Esophagus muscularis mucosa (tissue), 4 donors: ENCODE data around the gene ADGRG1. TPM values are rescaled to one million over a fixed set of nuclear protein-coding genes. Genes with fewer than 3 reads are reported as not detected.

Experiments
- DNase-seq: peaks from one replicate; pipeline ENCODE4 v3.0.0-alpha.2; 2017; ENCODE audit errors: extremely low spot score
- H3K27ac ChIP-seq, 4 donors: fragments of 200-600 bp; sonication (generic); replicated peaks in 1 of 4; 1 replicate in 3 of 4; 2 replicates in 1 of 4; pipeline ENCODE4 v1.5.1; 2016 to 2019; ENCODE audit warnings: mild to moderate bottlenecking in 1 of 4
- H3K27me3 ChIP-seq, 4 donors: fragments of 200-600 bp; sonication (generic); one replicate each; pipeline versions ENCODE4 v1.5.1 to v1.6.0; 2016 to 2019
- H3K36me3 ChIP-seq, 4 donors: fragments of 200-600 bp; sonication (generic); one replicate each; pipeline ENCODE4 v1.5.1; 2016 to 2019
- H3K4me1 ChIP-seq, 4 donors: fragments of 200-600 bp; sonication (generic); one replicate each; pipeline ENCODE4 v1.5.1; 2016 to 2019
- H3K4me3 ChIP-seq, 4 donors: fragments of 200-600 bp; sonication (generic); 1 replicate in 2 of 4; 2 replicates in 2 of 4; pipeline ENCODE4 v1.5.1; 2016 to 2019; ENCODE audit warnings: mild to moderate bottlenecking in 4 of 4, moderate library complexity in 1 of 4
- H3K9me3 ChIP-seq, 4 donors: fragments of 200-600 bp; sonication (generic); 1 replicate in 3 of 4; 2 replicates in 1 of 4; pipeline ENCODE4 v1.5.1; 2016 to 2019
- EP300 ChIP-seq: sonication (generic); formaldehyde crosslinking; IDR thresholded peaks from one replicate; pipeline ENCODE4 v1.6.1; 2017; ENCODE audit warnings: antibody characterized with exemption
- POLR2A ChIP-seq: fragments of 450-650 bp; IDR thresholded peaks from one replicate; pipeline ENCODE4 v1.6.1; 2017; ENCODE audit warnings: antibody characterized with exemption, moderate library complexity, mild to moderate bottlenecking, low read depth
- POLR2AphosphoS5 ChIP-seq, 2 donors: sonication (generic); formaldehyde crosslinking; IDR thresholded peaks; one replicate each; pipeline ENCODE4 v1.6.1; 2017; ENCODE audit warnings: antibody characterized with exemption in 2 of 2
- WGBS: methylation state at CpG from one replicate; pipeline ENCODE4 v1.1.5; 2018; 5-methylcytosine and 5-hydroxymethylcytosine counted together
- intact Hi-C: fragments of 100-400 bp; cut with DNase I; formaldehyde crosslinking; loops from one replicate; pipeline ENCODE4 v1.15.1; 2023
- total RNA-seq, 4 donors: library from RNA; depleted of rRNA; stranded (reverse); fragments of >200 nt; gene quantifications; one replicate each; pipeline versions ENCODE4 v1.1.0 to v1.2.1, GENCODE V29; 2016
- TF ChIP-seq, protein P1 (sequence below), 3 experiments: fragments of 200-600 bp in 2 of 3; fragments of 450-650 bp in 1 of 3; sonication (generic) in 2 of 3; IDR thresholded peaks; one replicate each; pipeline ENCODE4 v1.5.1; 2017 to 2019; ENCODE audit warnings: antibody characterized with exemption in 3 of 3, mild to moderate bottlenecking in 2 of 3, moderate library complexity in 1 of 3

Gene ADGRG1
- total RNA-seq, 4 donors from 2014 or later = 17.4 to 21.4 (median 19.1) TPM

DNA sequence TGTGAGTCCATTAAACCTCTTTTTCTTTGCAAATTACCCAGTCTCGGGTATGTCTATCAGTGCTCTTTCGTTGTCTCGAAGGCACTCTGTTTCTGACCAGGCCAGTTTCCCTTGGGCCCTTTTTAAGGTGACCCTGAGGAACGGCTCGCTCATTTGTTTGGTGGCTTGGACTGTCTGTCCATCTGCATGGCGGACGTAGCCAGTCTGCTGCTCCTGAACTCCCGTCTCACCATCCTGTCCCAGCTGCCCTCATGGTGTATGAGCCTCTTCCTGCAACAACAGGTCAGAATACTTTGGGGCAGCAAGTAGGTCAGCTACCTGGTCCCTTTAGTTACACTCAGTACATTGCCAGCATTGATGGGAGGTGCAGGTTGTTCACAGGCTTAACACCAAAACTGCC lies 85.2 kb downstream of the ADGRG1 start:
- Histone ChIP-seq H3K27ac (no peak overlapping the region), H3K4me3 (no peak overlapping the region), H3K36me3 (no peaks in the 10 kb centered on the region), H3K4me1 (no peaks in the 10 kb centered on the region), H3K27me3 (peaks cover 0 to 10% (median 0%) of the 10 kb centered on the region in 4 donors), H3K9me3 (no peaks in the 10 kb centered on the region)
- TF ChIP-seq POLR2AphosphoS5 (IDR thresholded peaks at IDR 0.05) (no peak), POLR2A (no peak), EP300 (no peak)
- TF ChIP-seq, protein P1, sequence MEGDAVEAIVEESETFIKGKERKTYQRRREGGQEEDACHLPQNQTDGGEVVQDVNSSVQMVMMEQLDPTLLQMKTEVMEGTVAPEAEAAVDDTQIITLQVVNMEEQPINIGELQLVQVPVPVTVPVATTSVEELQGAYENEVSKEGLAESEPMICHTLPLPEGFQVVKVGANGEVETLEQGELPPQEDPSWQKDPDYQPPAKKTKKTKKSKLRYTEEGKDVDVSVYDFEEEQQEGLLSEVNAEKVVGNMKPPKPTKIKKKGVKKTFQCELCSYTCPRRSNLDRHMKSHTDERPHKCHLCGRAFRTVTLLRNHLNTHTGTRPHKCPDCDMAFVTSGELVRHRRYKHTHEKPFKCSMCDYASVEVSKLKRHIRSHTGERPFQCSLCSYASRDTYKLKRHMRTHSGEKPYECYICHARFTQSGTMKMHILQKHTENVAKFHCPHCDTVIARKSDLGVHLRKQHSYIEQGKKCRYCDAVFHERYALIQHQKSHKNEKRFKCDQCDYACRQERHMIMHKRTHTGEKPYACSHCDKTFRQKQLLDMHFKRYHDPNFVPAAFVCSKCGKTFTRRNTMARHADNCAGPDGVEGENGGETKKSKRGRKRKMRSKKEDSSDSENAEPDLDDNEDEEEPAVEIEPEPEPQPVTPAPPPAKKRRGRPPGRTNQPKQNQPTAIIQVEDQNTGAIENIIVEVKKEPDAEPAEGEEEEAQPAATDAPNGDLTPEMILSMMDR (IDR thresholded peaks at IDR 0.05) = no peak
- WGBS = 81% methylated on average over 8 of the region's 8 CpGs
- no peak for DNase-seq
- intact Hi-C loops = loop anchor here (10.0 kb wide), 1 partner anchor 139 kb away; no protein-coding TSS in a partner anchor

- DNase-seq = no peak
- WGBS = 90% methylated on average over 6 of the region's 6 CpGs
- Histone ChIP-seq H3K27ac (no peak overlapping the region), H3K27me3 (peaks cover 0 to 14% (median 0%) of the 10 kb centered on the region in 4 donors), H3K4me1 (no peaks in the 10 kb centered on the region), H3K4me3 (no peak overlapping the region), H3K36me3 (no peaks in the 10 kb centered on the region), H3K9me3 (no peaks in the 10 kb centered on the region)
- intact Hi-C loops = loop anchor here (10.0 kb wide), 1 partner anchor 139 kb away; no protein-coding TSS in a partner anchor
- TF ChIP-seq POLR2AphosphoS5 (IDR thresholded peaks at IDR 0.05) = no peak
- TF ChIP-seq, protein P1 (IDR thresholded peaks at IDR 0.05) = no peak
- TF ChIP-seq EP300 = no peak
- TF ChIP-seq POLR2A = no peak
Observed at GRCh38 chr16:57714047-57714446, 85.6 kb downstream of the ADGRG1 start.

Other genes with a start within 250 kb of the ADGRG1 start
- gene CCL17, start 223.9 kb upstream of the ADGRG1 start, total RNA-seq = not detected
- gene CIAPIN1, start 181.2 kb upstream of the ADGRG1 start, total RNA-seq = 10 to 100 TPM; 24.0 to 27.0 (median 26.0) TPM
- gene COQ9, start 181.2 kb upstream of the ADGRG1 start, total RNA-seq = 100 to 1,000 TPM in 2 of 4 donors, 10 to 100 TPM in 2; 77.2 to 115 (median 93.3) TPM
- 100 to 1,000 TPM in 3 of 4 donors, 10 to 100 TPM in 1; 95.5 to 154 (median 107) TPM for gene POLR2C, start 166.0 kb upstream of the ADGRG1 start, total RNA-seq
- gene DOK4, start 142.1 kb upstream of the ADGRG1 start, total RNA-seq = 10 to 100 TPM; 14.5 to 36.7 (median 29.4) TPM
- gene CCDC102A, start 92.1 kb upstream of the ADGRG1 start, total RNA-seq = 10 to 100 TPM; 22.7 to 54.9 (median 36.9) TPM
- gene ADGRG5, start 86.0 kb upstream of the ADGRG1 start, total RNA-seq = under 1 TPM in 3 of 4 donors, not detected in 1; under 0.01 to 0.34 (median 0.17) TPM
- 1 to 10 TPM; 2.0 to 9.6 (median 3.7) TPM for gene ADGRG3, start 39.7 kb downstream of the ADGRG1 start, total RNA-seq
- under 1 TPM in 2 of 4 donors, not detected in 2; under 0.01 to 0.17 TPM for gene DRC7, start 66.2 kb downstream of the ADGRG1 start, total RNA-seq
- 10 to 100 TPM; 10.4 to 16.9 (median 15.3) TPM for gene KATNB1, start 107.1 kb downstream of the ADGRG1 start, total RNA-seq
- gene KIFC3, start 173.9 kb downstream of the ADGRG1 start, total RNA-seq = 10 to 100 TPM; 28.2 to 76.8 (median 46.6) TPM